Measurements from ENCODE around the gene LIPE. TPM values are rescaled to one million over a fixed set of nuclear protein-coding genes. Genes with fewer than 3 reads are reported as not detected.
A peak's percentile ranks its signal among the peaks of the same experiment; 100 is the strongest.

LIPE gene
- polyA plus RNA-seq, 3 donors from 2014 or later, result 1.9 to 3.9 (median 2.3) TPM

DNA sequence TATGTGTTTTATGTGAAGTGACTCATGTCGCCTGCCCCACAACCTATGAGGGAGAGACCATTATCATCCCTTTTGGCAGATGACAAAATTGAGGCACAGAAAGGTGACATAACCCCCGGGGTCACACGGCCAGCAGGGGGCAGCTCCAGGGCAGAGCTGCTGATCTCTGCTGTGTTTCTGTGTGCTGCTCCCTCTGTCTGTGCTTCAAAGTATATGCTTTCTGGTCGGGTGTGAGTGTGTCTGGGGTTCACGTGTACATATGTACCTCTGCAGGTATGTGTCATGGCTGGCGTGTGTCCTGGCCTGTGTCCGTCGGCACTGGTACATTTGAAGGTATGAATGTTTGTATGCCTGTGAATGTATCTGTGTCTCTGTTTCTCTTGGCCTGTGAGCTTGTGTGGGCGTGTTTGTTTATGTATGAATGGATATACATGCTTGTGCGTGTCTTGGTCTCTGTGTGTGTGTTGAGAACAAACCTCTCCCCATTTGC, 7.1 kb downstream of the LIPE start:
- H3K36me3 Mint-ChIP-seq, result no peaks in the 10 kb centered on the region
- peak; percentile 51 to 65 (median 59) for DNase-seq
- no peak overlapping the region for H3K27ac Mint-ChIP-seq
- peak overlapping the region in 1 of 5 donors; percentile 1 for H3K4me3 Mint-ChIP-seq
- H3K4me1 Mint-ChIP-seq, result peaks cover 34 to 45% of the 10 kb centered on the region in 2 donors
- peaks cover 0 to 4% (median 2%) of the 10 kb centered on the region in 3 donors for H3K27me3 Mint-ChIP-seq (ENCODE audit: low read depth in 3 of 3)
- H3K9me3 Mint-ChIP-seq, result no peaks in the 10 kb centered on the region

DNA sequence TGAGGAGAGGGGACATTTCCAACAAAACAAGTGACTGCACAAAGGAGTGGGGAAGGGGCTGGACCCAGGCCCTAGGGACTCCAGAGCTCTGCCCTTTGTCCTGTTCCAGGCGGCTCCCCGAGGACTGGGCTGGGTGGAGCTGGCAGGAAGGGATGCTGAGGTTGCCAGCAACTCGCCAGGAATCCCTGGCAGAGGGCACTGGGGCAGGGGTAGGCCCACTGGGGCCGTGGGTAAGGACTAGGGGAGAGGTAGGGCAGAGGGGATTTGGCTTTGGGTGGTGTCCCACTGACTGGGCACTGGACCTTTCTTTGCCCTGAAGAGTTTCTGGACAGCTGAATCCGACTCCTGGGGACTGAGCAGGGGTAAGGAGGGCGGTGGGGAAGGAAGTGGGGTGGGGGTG, 7.9 kb downstream of the LIPE start:
- DNase-seq, result no peak
- Mint-ChIP-seq H3K4me1 (peaks cover 33 to 45% of the 10 kb centered on the region in 2 donors), H3K36me3 (no peaks in the 10 kb centered on the region), H3K9me3 (no peaks in the 10 kb centered on the region), H3K4me3 (no peak overlapping the region), H3K27ac (no peak overlapping the region), H3K27me3 (ENCODE audit: low read depth in 3 of 3) (peaks cover 0 to 4% (median 2%) of the 10 kb centered on the region in 3 donors)

- peaks cover 0 to 7% (median 0%) of the 10 kb centered on the region in 3 donors for H3K36me3 Mint-ChIP-seq
- no peak overlapping the region for H3K4me3 Mint-ChIP-seq
- no peak overlapping the region for H3K27ac Mint-ChIP-seq
- DNase-seq, result no peak
- H3K9me3 Mint-ChIP-seq, result no peaks in the 10 kb centered on the region
- no peaks in the 10 kb centered on the region for H3K27me3 Mint-ChIP-seq (ENCODE audit: low read depth in 3 of 3)
- H3K4me1 Mint-ChIP-seq, result peaks cover 0 to 8% of the 10 kb centered on the region in 2 donors
These were observed 14.5 kb downstream of the LIPE start for GRCh38 chr19:42412661-42413076.

- H3K27me3 Mint-ChIP-seq (ENCODE audit: low read depth in 3 of 3), result no peaks in the 10 kb centered on the region
- H3K36me3 Mint-ChIP-seq, result peaks cover 0 to 7% (median 0%) of the 10 kb centered on the region in 3 donors
- DNase-seq, result no peak
- peaks cover 0 to 8% of the 10 kb centered on the region in 2 donors for H3K4me1 Mint-ChIP-seq
- H3K4me3 Mint-ChIP-seq, result no peak overlapping the region
- H3K9me3 Mint-ChIP-seq, result no peaks in the 10 kb centered on the region
- peak overlapping the region in 1 of 6 donors; percentile 66 for H3K27ac Mint-ChIP-seq
These were observed 15.0 kb downstream of the LIPE start for GRCh38 chr19:42412227-42412626.

GRCh38 chr19:42411581-42412178, 15.5 kb downstream of the LIPE start:
- Mint-ChIP-seq H3K9me3 (no peaks in the 10 kb centered on the region), H3K4me1 (peaks cover 0 to 8% of the 10 kb centered on the region in 2 donors), H3K27ac (peak overlapping the region in 2 of 6 donors; percentile 22 to 66), H3K36me3 (peaks cover 0 to 7% (median 0%) of the 10 kb centered on the region in 3 donors), H3K27me3 (ENCODE audit: low read depth in 3 of 3) (no peaks in the 10 kb centered on the region), H3K4me3 (no peak overlapping the region)
- no peak for DNase-seq

- no peaks in the 10 kb centered on the region for H3K9me3 Mint-ChIP-seq
- peaks cover 0 to 8% of the 10 kb centered on the region in 2 donors for H3K4me1 Mint-ChIP-seq
- DNase-seq, result no peak
- no peak overlapping the region for H3K27ac Mint-ChIP-seq
- no peaks in the 10 kb centered on the region for H3K27me3 Mint-ChIP-seq (ENCODE audit: low read depth in 3 of 3)
- peaks cover 0 to 7% (median 0%) of the 10 kb centered on the region in 3 donors for H3K36me3 Mint-ChIP-seq
- no peak overlapping the region for H3K4me3 Mint-ChIP-seq
These were observed 16.8 kb downstream of the LIPE start for GRCh38 chr19:42410371-42410770.

GRCh38 chr19:42409477-42409876, 17.7 kb downstream of the LIPE start:
- no peaks in the 10 kb centered on the region for H3K27me3 Mint-ChIP-seq (ENCODE audit: low read depth in 3 of 3)
- peak overlapping the region in 2 of 6 donors; percentile 49 to 61 for H3K27ac Mint-ChIP-seq
- H3K4me1 Mint-ChIP-seq, result peaks cover 0 to 7% of the 10 kb centered on the region in 2 donors
- no peak for DNase-seq
- H3K4me3 Mint-ChIP-seq, result no peak overlapping the region
- no peaks in the 10 kb centered on the region for H3K9me3 Mint-ChIP-seq
- H3K36me3 Mint-ChIP-seq, result peaks cover 0 to 7% (median 0%) of the 10 kb centered on the region in 3 donors

GRCh38 chr19:42407816-42408175, 19.4 kb downstream of the LIPE start:
- H3K4me1 Mint-ChIP-seq, result peaks cover 0 to 4% of the 10 kb centered on the region in 2 donors
- no peaks in the 10 kb centered on the region for H3K9me3 Mint-ChIP-seq
- H3K4me3 Mint-ChIP-seq, result no peak overlapping the region
- H3K27me3 Mint-ChIP-seq (ENCODE audit: low read depth in 3 of 3), result no peaks in the 10 kb centered on the region
- H3K27ac Mint-ChIP-seq, result no peak overlapping the region
- no peak for DNase-seq
- peaks cover 0 to 4% (median 0%) of the 10 kb centered on the region in 3 donors for H3K36me3 Mint-ChIP-seq

GRCh38 chr19:42407085-42407815, 19.9 kb downstream of the LIPE start:
- H3K36me3 Mint-ChIP-seq, result peaks cover 0 to 4% (median 0%) of the 10 kb centered on the region in 3 donors
- DNase-seq, result no peak
- no peaks in the 10 kb centered on the region for H3K9me3 Mint-ChIP-seq
- H3K4me3 Mint-ChIP-seq, result no peak overlapping the region
- H3K27me3 Mint-ChIP-seq (ENCODE audit: low read depth in 3 of 3), result peaks cover 0 to under 1% (median 0%) of the 10 kb centered on the region in 3 donors
- peaks cover 0 to 5% of the 10 kb centered on the region in 2 donors for H3K4me1 Mint-ChIP-seq
- H3K27ac Mint-ChIP-seq, result no peak overlapping the region

GRCh38 chr19:42406111-42406510, 21.1 kb downstream of the LIPE start:
- no peak overlapping the region for H3K4me3 Mint-ChIP-seq
- H3K36me3 Mint-ChIP-seq, result peaks cover 0 to 4% (median 0%) of the 10 kb centered on the region in 3 donors
- no peak overlapping the region for H3K27ac Mint-ChIP-seq
- H3K4me1 Mint-ChIP-seq, result peaks cover 4 to 10% of the 10 kb centered on the region in 2 donors
- no peaks in the 10 kb centered on the region for H3K9me3 Mint-ChIP-seq
- no peak for DNase-seq
- H3K27me3 Mint-ChIP-seq (ENCODE audit: low read depth in 3 of 3), result peaks cover 0 to 2% (median 2%) of the 10 kb centered on the region in 3 donors

- peaks cover 16 to 23% of the 10 kb centered on the region in 2 donors for H3K4me1 Mint-ChIP-seq
- peaks cover 0 to 4% (median 0%) of the 10 kb centered on the region in 3 donors for H3K36me3 Mint-ChIP-seq
- no peaks in the 10 kb centered on the region for H3K9me3 Mint-ChIP-seq
- H3K27me3 Mint-ChIP-seq (ENCODE audit: low read depth in 3 of 3), result peaks cover 0 to 2% (median 2%) of the 10 kb centered on the region in 3 donors
- peak overlapping the region in 1 of 6 donors; percentile 56 for H3K27ac Mint-ChIP-seq
- H3K4me3 Mint-ChIP-seq, result no peak overlapping the region
- no peak for DNase-seq
These were observed 23.6 kb downstream of the LIPE start for GRCh38 chr19:42403586-42403985.

GRCh38 chr19:42402376-42403116, 24.6 kb downstream of the LIPE start:
- H3K27me3 Mint-ChIP-seq (ENCODE audit: low read depth in 3 of 3), result peaks cover 0 to 5% (median 3%) of the 10 kb centered on the region in 3 donors
- peak overlapping the region in 4 of 6 donors; percentile 32 to 83 (median 81) for H3K27ac Mint-ChIP-seq
- DNase-seq, result no peak
- peaks cover 23 to 29% of the 10 kb centered on the region in 2 donors for H3K4me1 Mint-ChIP-seq
- peak overlapping the region; percentile 74 to 88 (median 84) for H3K4me3 Mint-ChIP-seq
- H3K9me3 Mint-ChIP-seq, result no peaks in the 10 kb centered on the region
- no peaks in the 10 kb centered on the region for H3K36me3 Mint-ChIP-seq

DNA sequence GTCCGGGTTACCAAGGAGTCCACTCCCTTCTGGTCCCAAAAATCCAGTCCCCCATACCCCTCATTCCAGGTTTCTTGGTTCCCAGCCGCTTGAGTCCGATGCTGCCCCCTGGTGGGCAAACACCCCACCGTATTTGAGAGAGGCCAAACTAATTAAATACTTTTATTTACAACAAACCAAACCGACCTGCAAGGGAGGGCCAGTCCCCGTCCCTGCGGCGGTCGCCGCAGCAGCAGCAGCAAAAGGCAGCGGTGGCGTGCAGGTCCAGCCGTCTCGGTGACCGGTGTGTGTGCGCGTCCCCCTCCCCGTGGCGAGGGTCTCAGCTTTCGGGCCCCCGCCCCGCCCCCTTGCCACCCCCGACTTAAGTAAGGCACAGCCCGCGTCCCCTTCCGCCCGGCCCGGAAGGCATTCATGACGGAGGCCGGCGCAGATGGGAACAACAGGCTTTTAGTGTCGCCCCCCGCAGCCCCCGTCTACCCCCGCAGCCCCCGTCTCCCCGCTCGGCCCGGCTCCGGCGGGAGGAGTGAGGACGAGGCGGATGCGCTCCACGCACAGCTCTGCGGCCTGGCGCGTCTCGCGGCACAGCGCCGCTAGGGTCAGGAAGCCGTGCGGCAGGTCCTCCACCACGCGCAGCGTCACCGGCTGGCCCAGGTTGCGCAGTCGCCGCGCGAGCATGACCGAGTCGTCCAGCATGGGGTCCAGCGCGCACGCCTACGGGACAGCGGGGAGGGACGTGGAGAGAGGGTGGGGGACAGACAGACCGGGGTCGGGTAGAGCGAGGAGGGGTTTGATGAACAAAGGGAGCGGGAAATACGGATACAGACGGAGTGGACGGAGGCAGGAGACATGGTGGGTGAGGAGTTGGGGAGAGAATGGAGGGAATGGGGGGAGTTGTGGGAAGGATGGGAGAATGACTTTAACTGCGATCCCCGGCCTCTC, 25.6 kb downstream of the LIPE start:
- Mint-ChIP-seq H3K27me3 (ENCODE audit: low read depth in 3 of 3) (peaks cover 0 to 12% (median 5%) of the 10 kb centered on the region in 3 donors), H3K9me3 (no peaks in the 10 kb centered on the region), H3K27ac (peak overlapping the region; percentile 76 to 92 (median 84)), H3K4me3 (peak overlapping the region; percentile 74 to 88 (median 84)), H3K4me1 (peaks cover 31 to 38% of the 10 kb centered on the region in 2 donors), H3K36me3 (no peaks in the 10 kb centered on the region)
- peak; percentile 73 to 76 (median 75) for DNase-seq
